Keratinocyte (primary cell): Measurements from ENCODE around the gene SIGLEC6.

Experiments
- CTCF ChIP-seq, 3 experiments: IDR thresholded peaks in 1 of 3; conservative IDR thresholded peaks in 1 of 3; optimal IDR thresholded peaks in 1 of 3; 2 replicates in 2 of 3; 3 replicates in 1 of 3; pipeline versions ENCODE3 to v1.5.1; 2011; ENCODE audit warnings: low read length in 3 of 3, mild to moderate bottlenecking in 3 of 3, moderate library complexity in 2 of 3, control low read depth in 1 of 3, inconsistent platforms in 1 of 3; ENCODE audit not compliant: insufficient read depth in 2 of 3; ENCODE audit errors: extremely low read depth in 1 of 3
- EZH2 ChIP-seq: IDR thresholded peaks from one replicate; pipeline ENCODE4 v1.6.1; 2012; ENCODE audit warnings: inconsistent platforms, mild to moderate bottlenecking, low read length, moderate library complexity

GRCh38 chr19:51469162-51469561 is 62.3 kb downstream of the SIGLEC6 start:
- TF ChIP-seq CTCF (optimal IDR thresholded peaks at IDR 0.05 in 1 of 3, IDR thresholded peaks at IDR 0.05 in 1 of 3, conservative IDR thresholded peaks at IDR 0.05 in 1 of 3; ENCODE audit: extremely low read depth in 1 of 3, insufficient read depth in 2 of 3, low read length in 3 of 3): no peak
- no peak for TF ChIP-seq EZH2
